ENCODE results near the gene ABCD4. TPM values are rescaled to one million over a fixed set of nuclear protein-coding genes. Genes with fewer than 3 reads are reported as not detected.
"Not testable (repeated sequence)": the region's sequence is repeated elsewhere in the genome, so short reads cannot be mapped to it uniquely, and the experiment has no call there.

The ABCD4 gene
- total RNA-seq, 2 donors from 2014 or later, result 55.4 to 57.1 TPM

GRCh38 chr14:74286736-74287135 lies 16.0 kb downstream of the ABCD4 start:
- no peaks in the 10 kb centered on the region for H3K27me3 Mint-ChIP-seq
- no peak overlapping the region for H3K27ac Mint-ChIP-seq
- H3K9me3 Mint-ChIP-seq, result no peaks in the 10 kb centered on the region
- no peak overlapping the region for H3K4me3 Mint-ChIP-seq
- ATAC-seq (replicated peaks), result no peak
- peaks cover 3% of the 10 kb centered on the region for H3K4me1 Mint-ChIP-seq
- peaks cover 95% of the 10 kb centered on the region for H3K36me3 Mint-ChIP-seq (ENCODE audit: low read depth)

- Mint-ChIP-seq H3K27me3 (no peaks in the 10 kb centered on the region), H3K4me3 (no peak overlapping the region), H3K4me1 (no peaks in the 10 kb centered on the region), H3K36me3 (ENCODE audit: low read depth) (peaks cover 40% of the 10 kb centered on the region), H3K9me3 (peaks cover 4% of the 10 kb centered on the region), H3K27ac (no peak overlapping the region)
- no peak for ATAC-seq (replicated peaks)
Measured at GRCh38 chr14:74281069-74281468, 21.7 kb downstream of the ABCD4 start.

DNA sequence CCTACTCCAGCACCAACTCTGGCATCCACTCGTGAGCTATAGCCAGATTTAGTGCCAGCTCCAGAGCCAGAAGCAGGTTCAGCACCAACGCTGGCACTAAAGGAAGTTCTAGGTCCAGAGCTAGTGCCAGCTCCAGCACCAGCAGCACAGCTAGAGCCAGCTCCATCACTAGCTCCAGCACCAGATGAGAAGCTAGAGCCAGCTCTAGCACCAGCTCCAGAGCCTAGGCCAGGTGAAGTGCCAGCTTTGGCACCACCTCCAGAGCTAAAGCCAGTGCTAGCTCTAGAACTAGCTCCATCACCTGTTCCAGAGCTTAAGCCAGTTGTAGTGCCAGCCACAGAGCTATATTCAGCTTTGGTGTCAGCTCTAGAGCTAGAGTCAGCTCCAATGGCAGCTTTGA lies 24.7 kb downstream of the ABCD4 start:
- H3K4me1 Mint-ChIP-seq, result no peaks in the 10 kb centered on the region
- peaks cover 10% of the 10 kb centered on the region for H3K36me3 Mint-ChIP-seq (ENCODE audit: low read depth)
- peaks cover 4% of the 10 kb centered on the region for H3K9me3 Mint-ChIP-seq
- no peak overlapping the region for H3K4me3 Mint-ChIP-seq
- no peak for ATAC-seq (replicated peaks)
- no peak overlapping the region for H3K27ac Mint-ChIP-seq
- H3K27me3 Mint-ChIP-seq, result no peaks in the 10 kb centered on the region

DNA sequence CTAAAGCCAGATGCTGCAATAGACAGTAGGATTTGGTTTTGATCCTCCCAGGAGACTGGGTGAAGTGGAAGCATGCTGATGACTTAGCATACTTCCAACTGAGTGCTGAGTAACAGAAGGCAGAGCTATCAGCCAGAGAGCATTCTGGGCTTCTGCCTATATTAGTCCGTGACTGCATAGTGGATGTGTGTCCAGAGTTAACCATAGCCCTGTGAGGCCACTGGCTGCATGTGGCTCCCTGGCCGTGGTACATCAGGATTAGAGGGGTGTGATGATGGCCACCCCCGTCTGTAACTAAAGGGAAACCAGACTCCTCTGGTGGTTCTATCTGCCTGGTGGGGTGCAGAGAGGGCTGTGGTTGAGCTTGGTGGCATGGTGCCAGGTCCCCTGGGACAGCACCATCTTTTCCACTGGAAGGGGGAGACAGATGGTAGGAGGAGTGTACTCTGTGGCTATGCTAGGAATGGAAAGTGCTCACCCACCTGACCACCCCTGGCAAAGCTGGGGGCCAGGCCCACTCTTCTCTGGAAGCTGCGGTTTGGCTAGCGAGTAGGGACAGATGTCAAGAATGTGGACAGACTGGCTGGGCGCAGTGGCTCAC lies 27.4 kb downstream of the ABCD4 start:
- no peak for ATAC-seq (replicated peaks)
- Mint-ChIP-seq H3K27me3 (peaks cover 6% of the 10 kb centered on the region), H3K4me3 (no peak overlapping the region), H3K36me3 (ENCODE audit: low read depth) (no peaks in the 10 kb centered on the region), H3K27ac (no peak overlapping the region), H3K9me3 (no peaks in the 10 kb centered on the region), H3K4me1 (no peaks in the 10 kb centered on the region)

DNA sequence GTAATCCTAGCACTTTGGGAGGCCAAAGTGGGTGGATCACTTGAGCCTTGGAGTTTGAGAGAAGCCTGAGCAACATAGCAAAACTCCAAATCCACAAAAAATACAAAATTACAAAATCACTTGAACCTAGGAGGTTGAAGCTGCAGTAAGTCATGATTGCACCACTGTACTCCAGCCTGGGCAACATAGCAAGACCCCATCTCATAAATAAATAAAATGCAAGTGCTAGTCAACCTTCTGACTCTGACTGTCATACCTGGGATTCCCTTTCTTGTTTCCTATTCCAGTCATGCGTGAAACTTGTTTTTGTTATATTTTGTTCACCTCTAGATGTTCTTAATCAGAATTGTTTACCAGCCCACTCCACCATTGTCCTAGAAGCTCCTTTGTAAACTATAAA lies 31.4 kb downstream of the ABCD4 start:
- peaks cover 10% of the 10 kb centered on the region for H3K27me3 Mint-ChIP-seq
- no peak overlapping the region for H3K4me3 Mint-ChIP-seq
- H3K9me3 Mint-ChIP-seq, result no peaks in the 10 kb centered on the region
- no peak for ATAC-seq (replicated peaks)
- no peaks in the 10 kb centered on the region for H3K4me1 Mint-ChIP-seq
- no peak overlapping the region for H3K27ac Mint-ChIP-seq
- H3K36me3 Mint-ChIP-seq (ENCODE audit: low read depth), result no peaks in the 10 kb centered on the region

DNA sequence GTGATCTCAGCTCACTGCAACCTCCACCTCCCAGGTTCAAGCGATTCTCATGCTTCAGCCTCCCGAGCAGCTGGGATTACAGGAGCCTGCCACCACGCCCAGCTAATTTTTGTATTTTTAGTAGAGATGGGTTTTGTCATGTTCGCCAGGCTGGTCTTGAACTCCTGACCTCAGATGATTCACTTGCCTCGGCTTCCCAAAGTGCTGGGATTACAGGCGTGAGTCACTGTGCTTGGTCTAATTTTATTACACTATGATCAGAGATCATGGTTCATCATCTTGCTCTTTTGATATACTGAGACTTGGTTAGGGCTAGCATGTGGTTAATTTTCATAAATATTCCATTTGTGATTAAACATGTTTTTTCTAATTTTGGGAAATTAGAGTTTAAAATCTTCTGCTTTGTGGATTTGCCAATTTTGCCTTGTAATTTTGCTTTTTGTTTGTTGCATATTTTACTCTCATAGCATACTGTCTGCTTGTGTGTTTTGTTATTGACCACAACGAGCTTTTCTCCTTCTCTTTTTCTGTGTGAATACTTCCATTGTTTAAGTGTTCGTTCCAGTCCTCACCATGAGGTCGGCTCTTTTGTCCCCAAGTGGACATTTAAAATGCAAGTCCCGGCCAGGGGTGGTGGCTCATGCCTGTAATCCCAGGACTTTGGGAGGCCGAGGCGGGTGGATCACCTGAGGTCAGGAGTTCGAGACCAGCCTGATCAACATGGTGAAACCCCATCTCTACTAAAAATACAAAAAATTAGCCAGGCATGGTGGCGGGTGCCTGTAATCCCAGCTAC lies 32.2 kb downstream of the ABCD4 start:
- H3K4me1 Mint-ChIP-seq; H3K27ac Mint-ChIP-seq; H3K36me3 Mint-ChIP-seq (ENCODE audit: low read depth); ATAC-seq (replicated peaks); H3K9me3 Mint-ChIP-seq; H3K4me3 Mint-ChIP-seq: not testable (repeated sequence)
- peaks cover 10% of the 10 kb centered on the region for H3K27me3 Mint-ChIP-seq

- ATAC-seq (replicated peaks), result no peak
- Mint-ChIP-seq H3K4me1 (no peaks in the 10 kb centered on the region), H3K27me3 (peaks cover 13% of the 10 kb centered on the region), H3K27ac (no peak overlapping the region), H3K4me3 (no peak overlapping the region), H3K36me3 (ENCODE audit: low read depth) (no peaks in the 10 kb centered on the region), H3K9me3 (no peaks in the 10 kb centered on the region)
Measured at GRCh38 chr14:74267588-74267987, 35.1 kb downstream of the ABCD4 start.

- peak overlapping the region; percentile 17 for H3K27ac Mint-ChIP-seq
- peaks cover 8% of the 10 kb centered on the region for H3K27me3 Mint-ChIP-seq
- ATAC-seq (replicated peaks), result no peak
- no peak overlapping the region for H3K4me3 Mint-ChIP-seq
- H3K4me1 Mint-ChIP-seq, result no peaks in the 10 kb centered on the region
- H3K9me3 Mint-ChIP-seq, result no peaks in the 10 kb centered on the region
- H3K36me3 Mint-ChIP-seq (ENCODE audit: low read depth), result no peaks in the 10 kb centered on the region
Measured at GRCh38 chr14:74265301-74265965, 37.3 kb downstream of the ABCD4 start.

DNA sequence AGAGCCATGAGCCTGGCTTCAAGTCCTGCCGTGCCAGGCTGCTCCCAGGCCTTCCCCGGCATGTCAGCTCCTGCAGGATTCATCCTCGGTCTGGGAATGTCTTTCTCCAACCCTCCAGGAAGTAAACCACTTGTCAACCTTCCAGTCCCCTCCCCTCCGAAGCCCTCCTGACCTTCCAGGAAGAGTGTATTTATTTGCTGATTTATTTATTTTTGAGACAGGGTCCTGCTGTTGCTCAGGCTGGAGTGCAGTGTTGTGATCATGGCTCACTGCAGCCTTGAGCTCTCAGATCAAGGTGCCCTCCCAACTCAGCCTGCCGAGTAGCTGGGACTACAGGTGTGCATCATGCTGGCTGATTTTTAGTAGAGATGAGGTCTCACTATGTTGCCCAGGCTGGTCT lies 38.8 kb downstream of the ABCD4 start:
- peaks cover 8% of the 10 kb centered on the region for H3K27me3 Mint-ChIP-seq
- H3K27ac Mint-ChIP-seq, result no peak overlapping the region
- no peaks in the 10 kb centered on the region for H3K9me3 Mint-ChIP-seq
- no peak for ATAC-seq (replicated peaks)
- no peak overlapping the region for H3K4me3 Mint-ChIP-seq
- H3K4me1 Mint-ChIP-seq, result no peaks in the 10 kb centered on the region
- no peaks in the 10 kb centered on the region for H3K36me3 Mint-ChIP-seq (ENCODE audit: low read depth)

DNA sequence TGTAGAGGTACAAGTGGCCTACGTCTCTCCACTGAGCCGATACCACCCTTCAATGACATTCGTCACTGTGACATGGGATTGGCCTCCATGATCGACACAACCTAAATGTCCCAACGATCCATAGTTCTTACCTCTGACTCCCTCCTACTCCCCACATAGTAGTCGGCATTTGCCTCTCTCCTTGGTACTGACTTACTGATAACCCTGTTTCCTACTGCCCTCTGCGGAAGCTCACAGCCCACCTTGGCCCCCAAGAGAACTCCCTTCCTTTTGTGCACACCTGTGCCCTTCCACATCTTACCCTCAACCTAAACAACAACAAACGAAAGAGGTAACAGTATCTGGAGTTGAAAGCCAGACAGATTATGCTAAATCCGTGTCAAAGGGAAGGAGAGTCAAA lies 39.6 kb downstream of the ABCD4 start:
- no peak overlapping the region for H3K27ac Mint-ChIP-seq
- no peaks in the 10 kb centered on the region for H3K36me3 Mint-ChIP-seq (ENCODE audit: low read depth)
- peaks cover 8% of the 10 kb centered on the region for H3K27me3 Mint-ChIP-seq
- no peaks in the 10 kb centered on the region for H3K9me3 Mint-ChIP-seq
- no peak overlapping the region for H3K4me3 Mint-ChIP-seq
- no peak for ATAC-seq (replicated peaks)
- no peaks in the 10 kb centered on the region for H3K4me1 Mint-ChIP-seq

DNA sequence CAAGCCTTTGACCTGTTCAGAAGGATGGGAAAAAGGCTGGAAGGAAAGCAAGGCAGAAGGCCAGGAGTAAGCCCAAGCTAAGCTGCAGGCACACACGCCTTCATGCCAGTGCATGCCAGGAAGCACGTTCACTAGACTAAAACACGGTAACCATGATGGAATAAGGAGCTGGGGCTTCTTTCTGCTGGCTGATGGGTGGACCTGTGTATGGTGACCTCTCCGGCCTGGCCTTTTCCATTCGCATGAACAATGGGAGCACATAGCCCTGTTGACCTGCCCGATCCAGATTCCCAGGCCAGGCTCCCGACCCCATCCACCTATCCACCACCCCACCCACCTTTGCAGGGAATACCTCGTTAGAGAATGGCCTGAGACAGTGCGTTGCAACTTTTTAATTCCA lies 40.7 kb downstream of the ABCD4 start:
- Mint-ChIP-seq H3K4me1 (no peaks in the 10 kb centered on the region), H3K27ac (no peak overlapping the region), H3K4me3 (no peak overlapping the region), H3K36me3 (ENCODE audit: low read depth) (no peaks in the 10 kb centered on the region), H3K9me3 (no peaks in the 10 kb centered on the region), H3K27me3 (peaks cover 3% of the 10 kb centered on the region)
- no peak for ATAC-seq (replicated peaks)

- no peak for ATAC-seq (replicated peaks)
- Mint-ChIP-seq H3K9me3 (no peaks in the 10 kb centered on the region), H3K27me3 (peaks cover 3% of the 10 kb centered on the region), H3K4me1 (no peaks in the 10 kb centered on the region), H3K27ac (no peak overlapping the region), H3K36me3 (ENCODE audit: low read depth) (no peaks in the 10 kb centered on the region), H3K4me3 (no peak overlapping the region)
Measured at GRCh38 chr14:74261288-74261687, 41.4 kb downstream of the ABCD4 start.

DNA sequence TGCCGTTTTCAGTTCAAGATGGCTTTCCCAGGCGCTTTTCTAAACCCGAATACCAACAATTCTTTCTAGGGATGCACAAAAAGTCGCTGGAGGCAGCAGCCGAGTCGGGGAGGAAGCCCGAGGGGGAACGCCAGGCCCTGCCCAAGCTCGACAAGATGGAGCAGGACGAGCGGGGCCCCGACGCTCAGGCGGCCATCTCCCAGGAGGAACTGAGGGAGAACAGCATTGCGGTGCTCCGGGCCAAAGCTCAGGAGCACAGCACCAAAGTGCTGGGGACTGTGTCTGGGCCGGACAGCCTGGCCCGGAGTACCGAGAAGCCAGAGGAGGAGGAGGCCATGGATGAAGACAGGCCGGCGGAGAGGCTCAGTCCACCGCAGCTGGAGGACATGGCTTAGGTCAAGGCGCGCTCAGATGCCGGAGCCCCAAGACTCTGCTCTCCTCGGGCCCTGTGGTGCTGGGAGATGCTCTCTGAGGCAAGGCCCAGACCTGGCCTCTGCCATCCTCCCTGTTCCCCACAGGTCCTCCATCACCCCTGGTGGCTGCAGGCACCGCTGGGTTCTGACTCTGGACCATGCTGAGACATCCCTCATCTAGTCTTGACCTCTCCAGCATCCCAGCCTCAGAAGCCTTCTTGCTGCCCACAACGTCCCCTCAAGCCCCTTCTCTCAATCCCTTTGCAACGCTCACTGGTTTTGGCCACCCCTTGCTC lies 42.1 kb downstream of the ABCD4 start:
- H3K9me3 Mint-ChIP-seq, result no peaks in the 10 kb centered on the region
- no peaks in the 10 kb centered on the region for H3K36me3 Mint-ChIP-seq (ENCODE audit: low read depth)
- H3K27ac Mint-ChIP-seq, result no peak overlapping the region
- H3K27me3 Mint-ChIP-seq, result peaks cover 3% of the 10 kb centered on the region
- no peak for ATAC-seq (replicated peaks)
- H3K4me3 Mint-ChIP-seq, result no peak overlapping the region
- H3K4me1 Mint-ChIP-seq, result no peaks in the 10 kb centered on the region

GRCh38 chr14:74259513-74259912 lies 43.2 kb downstream of the ABCD4 start:
- ATAC-seq (replicated peaks), result no peak

GRCh38 chr14:74258764-74259035 lies 44.0 kb downstream of the ABCD4 start:
- ATAC-seq (replicated peaks), result no peak
- no peaks in the 10 kb centered on the region for H3K9me3 Mint-ChIP-seq
- no peak overlapping the region for H3K27ac Mint-ChIP-seq
- no peak overlapping the region for H3K4me3 Mint-ChIP-seq
- H3K27me3 Mint-ChIP-seq, result no peaks in the 10 kb centered on the region
- no peaks in the 10 kb centered on the region for H3K36me3 Mint-ChIP-seq (ENCODE audit: low read depth)
- H3K4me1 Mint-ChIP-seq, result no peaks in the 10 kb centered on the region

More at GRCh38 chr14:74259513-74259912, 43.2 kb downstream of the ABCD4 start:
- H3K27ac Mint-ChIP-seq, result no peak overlapping the region
- H3K4me3 Mint-ChIP-seq, result no peak overlapping the region
- H3K4me1 Mint-ChIP-seq, result no peaks in the 10 kb centered on the region
- H3K27me3 Mint-ChIP-seq, result no peaks in the 10 kb centered on the region
- H3K9me3 Mint-ChIP-seq, result no peaks in the 10 kb centered on the region
- H3K36me3 Mint-ChIP-seq (ENCODE audit: low read depth), result no peaks in the 10 kb centered on the region
